Testis (tissue), 2 donors: ENCODE results near the gene ULK3.

ENCODE experiments used
- CTCF ChIP-seq, 3 experiments: fragments of 450-650 bp in 2 of 3; fragments of 200-600 bp in 1 of 3; sonication (generic) in 1 of 3; IDR thresholded peaks; one replicate each; pipeline ENCODE4 v1.5.1; 2016 to 2019; ENCODE audit warnings: antibody characterized with exemption in 3 of 3, mild to moderate bottlenecking in 2 of 3, moderate library complexity in 1 of 3
- POLR2A ChIP-seq: fragments of 450-650 bp; IDR thresholded peaks from one replicate; pipeline ENCODE4 v1.6.1; 2017; ENCODE audit warnings: antibody characterized with exemption, mild to moderate bottlenecking, moderate library complexity

GRCh38 chr15:74890665-74890960 is 47.7 kb upstream of the ULK3 start:
- TF ChIP-seq CTCF (IDR thresholded peaks at IDR 0.05) = no peak
- no peak for TF ChIP-seq POLR2A
